CD4-positive, alpha-beta T cell treated with Interleukin-10 for 1 hour (primary cell): Measurements from ENCODE around the gene SPATA19.

Experiments used
- DNase-seq: peaks from one replicate; pipeline ENCODE4 v3.0.0-alpha.2; 2020

Gene SPATA19

DNA sequence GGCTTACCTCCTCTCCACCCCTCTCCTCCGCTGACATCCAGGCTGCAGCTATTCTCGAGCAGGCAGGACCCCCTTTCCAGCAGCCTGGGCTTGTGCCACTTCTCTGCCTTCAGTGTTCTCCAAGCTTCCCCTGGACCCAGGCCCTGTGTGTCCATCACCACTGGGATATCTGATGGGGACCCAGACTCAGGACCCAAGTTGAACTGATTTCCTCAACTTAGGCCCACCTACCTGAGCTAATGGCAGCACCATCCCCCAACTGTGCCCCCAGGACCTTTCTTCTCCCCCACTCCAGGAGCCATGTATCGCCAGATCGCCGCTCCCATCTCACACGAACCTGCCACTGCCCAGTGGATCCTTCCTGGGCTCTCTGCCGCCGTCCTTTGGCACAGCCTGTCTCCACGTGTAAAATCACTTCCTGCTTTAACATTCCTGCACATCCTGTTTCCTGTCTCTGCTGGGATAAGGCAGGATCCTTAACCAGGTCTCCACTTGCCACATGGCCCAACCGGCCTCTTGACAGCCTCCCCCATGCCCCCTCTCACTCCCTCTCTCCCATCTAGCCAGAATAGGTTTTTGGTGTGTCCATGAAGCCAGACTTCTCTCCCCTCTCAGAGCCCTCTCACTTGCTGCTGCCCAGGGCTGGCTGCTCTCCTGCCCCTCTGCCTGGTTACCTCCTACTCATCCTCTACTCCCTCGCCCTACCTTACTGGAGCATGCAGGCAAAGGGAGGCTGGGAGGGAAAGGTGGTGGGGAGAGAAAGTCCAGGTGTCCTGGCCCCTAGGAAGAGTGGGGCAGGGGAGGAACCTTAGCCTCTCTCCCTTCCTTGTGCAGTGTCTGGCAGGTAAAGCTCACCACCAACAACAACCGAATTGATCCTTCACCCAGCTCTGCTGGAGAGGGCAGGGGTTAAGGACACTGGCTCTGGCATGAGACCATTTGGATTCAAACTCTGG, 9.4 kb downstream of the SPATA19 start:
- DNase-seq = no peak

DNA sequence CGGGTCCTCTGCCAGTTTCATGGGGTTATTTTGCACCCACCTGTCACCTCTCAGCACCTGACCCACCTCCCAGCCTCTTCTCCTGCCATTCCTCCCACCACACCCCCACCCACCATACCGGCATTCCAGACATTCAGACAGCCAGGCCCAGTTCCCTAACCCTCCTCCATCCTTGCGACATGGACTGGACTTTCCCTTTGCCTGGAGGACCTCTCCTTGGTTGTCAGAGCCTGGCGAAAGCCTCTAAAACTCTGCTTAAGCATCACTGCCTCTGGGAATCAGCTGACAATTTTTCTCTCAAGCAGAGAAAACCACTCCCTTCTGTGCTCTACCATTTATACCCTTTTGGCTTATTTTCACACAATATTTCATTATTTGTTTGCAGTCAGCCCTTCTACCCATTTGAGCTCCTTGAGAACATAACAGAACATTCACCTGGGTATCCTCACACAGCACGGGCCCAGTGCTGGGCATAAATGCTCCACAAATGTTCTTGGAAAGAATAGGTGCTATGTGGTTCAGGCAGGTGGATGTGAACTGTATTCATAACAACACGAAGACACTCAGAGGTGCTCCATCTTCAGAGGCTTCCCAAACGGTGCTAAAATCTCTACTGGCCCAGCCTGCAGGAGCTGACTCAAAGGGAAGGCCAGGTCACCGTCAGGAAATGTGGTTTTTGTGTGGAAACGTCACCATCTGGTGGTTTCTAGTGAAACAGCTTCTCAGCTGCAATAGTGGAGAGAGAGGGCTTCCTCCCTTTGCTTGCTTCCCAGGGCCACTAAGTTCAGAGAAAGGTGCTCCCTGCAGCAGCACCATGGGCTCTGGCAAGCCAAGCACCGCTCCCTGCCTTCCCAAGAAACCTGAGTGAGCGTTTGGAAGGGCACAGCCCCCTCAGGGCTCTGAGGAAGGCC, 10.4 kb downstream of the SPATA19 start:
- DNase-seq = peak; percentile 34

DNA sequence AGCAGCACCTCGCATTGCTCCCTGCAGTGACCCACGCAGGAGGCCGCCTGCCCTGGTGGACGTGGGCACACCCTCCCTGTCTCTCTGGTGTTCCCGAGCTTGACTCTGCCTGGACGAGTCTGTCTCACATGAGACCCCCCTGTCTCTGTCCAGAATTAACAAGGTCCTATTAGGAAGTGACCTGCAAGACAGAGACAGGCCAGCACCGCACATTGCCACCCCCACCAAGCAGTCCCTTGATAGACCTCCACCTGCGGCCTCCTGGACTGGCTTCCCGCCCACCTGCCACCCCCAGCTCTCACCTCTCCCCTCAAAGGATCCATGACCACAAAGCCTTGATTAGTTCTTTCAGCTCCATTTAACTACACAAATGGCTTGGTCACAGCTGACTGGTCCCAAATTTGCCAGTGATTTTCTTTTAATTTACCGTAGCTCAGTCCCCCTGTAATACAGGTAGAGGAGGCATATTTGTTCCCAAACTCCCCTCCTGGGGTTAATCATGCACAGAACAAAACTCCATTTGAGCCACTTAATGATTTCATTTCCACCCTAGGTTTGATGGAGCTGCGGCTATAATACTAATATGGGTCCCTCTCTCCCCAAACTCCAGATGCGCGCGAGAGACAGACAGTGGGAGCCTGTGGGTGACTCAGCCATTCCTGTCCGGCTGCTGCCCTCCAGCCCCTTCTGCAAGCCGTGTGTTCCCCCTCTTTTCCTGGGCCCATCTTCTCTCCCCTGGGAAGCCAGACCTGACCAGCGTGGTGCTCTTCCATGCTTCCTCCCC, 11.2 kb downstream of the SPATA19 start:
- DNase-seq = no peak

DNA sequence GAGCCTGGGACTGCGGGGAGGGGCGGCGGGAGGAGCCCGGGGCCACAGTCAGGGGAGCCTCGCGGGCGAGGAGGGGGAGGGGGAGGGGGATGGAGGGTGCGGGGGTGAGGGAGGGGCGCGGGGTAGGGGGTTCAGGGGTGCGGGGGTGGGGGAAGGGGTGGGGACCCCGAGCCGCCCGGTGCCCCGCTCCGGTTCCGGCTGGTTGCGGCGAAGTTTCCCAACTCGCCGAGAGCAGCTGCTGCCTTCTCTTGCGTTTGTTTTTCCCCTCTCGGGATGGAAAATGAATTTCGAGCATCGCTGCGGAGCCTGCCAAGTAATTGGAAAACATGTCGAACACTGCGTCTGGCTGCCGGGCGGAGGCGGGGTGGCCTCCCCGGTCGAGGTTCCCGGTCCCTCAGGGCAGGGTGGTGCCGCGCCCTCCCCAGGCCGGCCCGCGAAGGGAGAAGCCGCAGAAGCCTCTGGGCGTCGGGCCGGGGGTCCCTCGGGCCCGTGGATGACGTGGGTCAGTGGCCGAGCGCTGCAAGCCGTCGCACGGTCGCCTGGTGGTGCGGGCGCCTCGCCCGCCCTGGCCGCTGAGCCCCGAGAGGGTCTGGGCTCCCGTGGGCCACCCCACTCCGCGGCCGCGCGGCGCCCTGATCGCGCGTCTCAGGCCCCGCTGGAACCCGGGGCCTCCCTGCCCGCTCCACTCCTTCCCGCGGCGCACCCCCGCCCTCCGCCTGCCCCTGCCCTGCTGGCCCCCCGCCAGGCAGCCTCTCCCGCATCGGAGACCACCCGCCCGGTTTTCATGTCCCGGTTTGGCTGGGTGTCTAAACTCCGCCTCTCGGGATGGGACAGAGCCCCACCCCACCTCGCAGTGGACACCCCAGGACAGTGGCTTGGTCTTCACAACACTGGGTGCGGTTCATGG, 12.1 kb downstream of the SPATA19 start:
- no peak for DNase-seq

DNA sequence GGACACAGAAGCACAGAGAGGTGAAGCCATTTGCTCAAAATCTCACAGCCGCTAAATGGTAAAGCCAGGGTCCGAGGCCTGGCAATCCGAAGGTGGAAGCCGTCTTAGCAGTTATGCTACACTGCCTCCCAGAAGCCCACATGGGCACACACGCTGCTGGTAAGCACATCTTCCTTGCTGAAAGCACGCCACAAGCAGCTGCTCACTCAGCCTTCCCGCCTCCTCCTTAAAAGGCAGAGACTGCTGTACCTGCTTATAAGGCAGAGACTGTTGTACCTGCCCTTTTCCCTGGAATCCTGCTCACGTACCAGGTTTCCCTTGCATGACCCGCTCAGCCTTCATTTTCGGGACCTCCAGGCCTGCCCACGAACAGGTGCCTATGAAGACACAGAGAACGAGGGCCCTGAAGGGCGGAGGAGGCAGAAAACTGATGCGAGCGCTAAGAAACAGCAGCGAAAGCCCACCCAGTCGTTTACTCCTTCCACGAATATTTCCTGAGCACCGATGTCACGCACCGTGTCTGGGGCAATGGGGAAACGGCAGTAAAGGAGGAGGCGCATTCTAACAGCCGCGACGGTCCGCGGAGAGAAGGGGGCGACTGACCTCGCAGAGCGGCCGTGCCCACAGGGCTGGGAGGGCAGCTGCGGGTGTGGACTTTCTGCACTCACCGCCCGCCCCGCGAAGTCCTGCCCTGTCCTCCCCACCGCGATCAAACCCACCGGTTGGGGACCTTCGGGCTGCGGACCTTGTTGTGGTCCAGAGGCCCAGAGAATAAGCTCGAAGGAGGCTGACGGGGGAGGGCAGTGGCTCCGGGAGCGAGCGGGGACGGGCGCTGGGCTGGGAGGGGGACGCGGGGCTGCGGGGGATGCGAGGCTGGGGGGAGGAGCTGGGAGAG, 13.0 kb downstream of the SPATA19 start:
- no peak for DNase-seq

DNA sequence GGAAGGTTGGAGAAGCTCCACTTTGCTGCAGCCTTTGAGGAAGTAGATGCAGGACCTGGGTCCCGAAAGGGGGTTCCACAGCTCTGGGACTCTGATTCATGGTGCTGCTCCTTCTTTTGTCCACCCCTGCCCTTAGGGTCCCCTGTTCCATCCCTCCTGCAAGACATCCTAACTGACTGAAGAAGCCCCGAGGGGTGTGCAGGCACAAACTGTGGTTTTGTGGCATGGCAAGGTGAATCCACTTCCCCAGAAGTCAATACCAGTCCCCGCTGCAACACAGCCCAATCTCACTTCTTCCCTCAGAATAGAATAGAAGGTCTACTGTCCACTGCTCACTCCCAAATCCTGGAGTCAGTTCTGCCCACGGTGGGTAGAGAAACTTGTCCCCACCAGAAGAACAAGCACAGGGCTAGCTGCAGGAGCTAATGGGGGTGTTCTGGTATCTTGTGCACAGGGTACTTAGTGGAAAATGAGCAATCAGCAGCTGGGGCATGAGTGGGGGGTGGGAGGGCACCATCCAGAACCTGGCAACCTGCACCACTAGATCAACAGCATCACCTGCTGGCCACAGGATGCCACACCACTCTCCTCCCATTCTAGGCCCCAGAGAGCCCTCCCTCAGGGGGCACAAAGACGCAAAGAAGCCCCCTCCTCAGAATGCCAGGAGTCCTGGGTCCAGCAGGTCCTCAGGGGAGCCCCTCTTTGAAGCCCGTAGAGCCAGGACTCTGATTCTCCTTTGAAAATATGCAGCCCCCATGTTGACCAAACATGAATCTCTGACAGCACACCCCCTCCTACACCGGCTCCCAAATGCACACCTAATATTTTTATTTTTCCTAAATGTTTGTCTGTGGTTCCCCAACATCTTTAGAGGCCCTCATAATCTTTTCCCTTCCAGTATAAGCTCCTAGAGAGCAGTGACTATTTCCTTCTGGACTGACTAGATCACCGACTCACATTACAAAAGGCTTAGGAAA, 14.1 kb downstream of the SPATA19 start:
- DNase-seq = no peak

DNA sequence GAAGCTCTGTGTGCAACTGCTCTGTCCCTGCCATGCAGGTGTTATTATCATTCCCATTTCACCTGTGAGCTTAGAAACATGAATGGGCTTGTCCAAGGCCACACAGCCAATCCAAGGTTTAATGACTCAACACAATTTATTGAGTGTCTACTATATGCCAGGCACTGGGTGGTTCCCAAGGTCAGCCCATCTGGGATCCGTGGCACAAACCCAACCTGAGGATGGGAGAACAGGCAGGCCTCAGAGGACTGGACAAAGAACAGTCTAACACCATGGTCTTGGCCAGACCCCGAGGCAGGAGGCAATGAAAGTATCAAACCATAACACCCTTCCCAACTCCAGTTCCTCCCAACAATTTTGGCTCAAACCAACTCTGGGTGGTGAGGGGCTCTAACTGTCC, 15.7 kb downstream of the SPATA19 start:
- DNase-seq = no peak

DNA sequence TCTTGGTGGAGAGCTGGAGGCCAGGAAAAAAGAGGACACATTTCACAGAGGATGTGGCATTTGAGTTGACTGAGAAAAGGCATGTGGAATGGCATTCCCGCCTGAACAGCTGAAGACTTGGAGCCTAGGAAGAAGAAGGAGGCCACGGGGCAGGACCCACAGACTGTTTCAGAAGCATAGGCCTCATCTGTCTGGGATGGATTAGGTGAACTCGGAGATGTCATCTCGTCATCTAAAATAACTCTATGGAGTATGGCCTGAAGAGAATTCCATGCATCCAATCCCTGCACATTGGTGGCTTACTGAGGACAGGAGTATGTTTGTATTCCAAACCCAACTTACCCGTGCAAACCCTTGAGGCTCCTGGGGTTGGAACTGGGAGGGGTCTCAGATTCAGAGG, 16.4 kb downstream of the SPATA19 start:
- no peak for DNase-seq

DNA sequence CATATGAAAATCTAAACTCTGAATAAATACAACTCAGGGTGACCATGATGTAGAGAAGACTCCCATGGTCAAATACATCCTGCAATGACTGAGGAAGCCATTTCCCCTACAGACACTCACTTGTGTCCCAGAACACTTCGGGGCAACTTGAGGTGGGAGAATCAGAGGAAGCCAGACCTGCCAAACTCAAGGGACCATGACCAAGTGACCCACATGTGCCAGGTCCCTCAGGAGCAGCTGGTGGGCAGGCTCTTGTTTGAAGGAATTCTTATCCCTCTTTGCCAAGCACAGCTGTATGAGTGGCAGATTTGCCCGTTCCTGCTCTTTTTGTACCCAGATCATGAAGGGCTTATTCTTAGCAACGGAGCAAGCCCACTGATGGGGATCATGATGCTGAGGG, 17.8 kb downstream of the SPATA19 start:
- DNase-seq = no peak

DNA sequence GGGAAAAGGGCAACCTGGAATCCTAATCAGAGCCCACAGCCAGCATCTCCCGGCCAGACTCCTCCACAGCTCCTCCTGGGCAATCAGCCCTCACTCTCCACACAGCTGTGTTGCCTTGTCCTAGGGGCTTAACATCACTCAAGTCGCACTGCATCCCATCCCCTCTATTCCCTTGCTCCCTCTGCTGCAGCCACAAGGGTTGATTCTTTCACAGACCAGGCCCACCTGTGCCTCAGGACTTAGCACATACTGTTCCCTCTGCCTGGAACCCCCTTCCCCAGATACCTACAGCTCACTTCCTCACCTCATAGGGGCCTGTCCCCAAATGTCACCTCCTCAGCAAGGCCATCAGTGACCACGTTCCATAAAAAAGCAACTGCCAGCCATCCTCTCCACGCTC, 18.4 kb downstream of the SPATA19 start:
- DNase-seq = no peak

DNA sequence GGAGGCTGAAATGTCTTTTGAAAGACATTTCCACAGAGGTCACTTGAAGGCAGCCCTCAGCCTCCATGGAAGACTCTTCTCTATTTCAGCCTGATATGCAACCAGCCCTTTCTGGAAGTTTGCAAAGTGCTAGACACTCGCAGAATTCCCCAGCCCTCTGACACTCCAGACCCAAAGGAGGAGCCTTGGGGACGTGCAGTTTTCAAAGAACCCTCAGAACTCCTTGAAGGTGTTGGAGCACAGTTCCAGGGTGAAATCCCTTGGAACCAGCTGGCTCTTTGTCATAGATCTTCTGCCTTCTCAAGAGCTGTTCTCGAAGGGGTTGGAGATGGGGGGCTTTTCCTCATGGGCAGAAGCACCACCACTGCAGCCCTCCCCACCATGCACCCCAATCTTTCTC, 19.6 kb downstream of the SPATA19 start:
- DNase-seq = no peak

DNA sequence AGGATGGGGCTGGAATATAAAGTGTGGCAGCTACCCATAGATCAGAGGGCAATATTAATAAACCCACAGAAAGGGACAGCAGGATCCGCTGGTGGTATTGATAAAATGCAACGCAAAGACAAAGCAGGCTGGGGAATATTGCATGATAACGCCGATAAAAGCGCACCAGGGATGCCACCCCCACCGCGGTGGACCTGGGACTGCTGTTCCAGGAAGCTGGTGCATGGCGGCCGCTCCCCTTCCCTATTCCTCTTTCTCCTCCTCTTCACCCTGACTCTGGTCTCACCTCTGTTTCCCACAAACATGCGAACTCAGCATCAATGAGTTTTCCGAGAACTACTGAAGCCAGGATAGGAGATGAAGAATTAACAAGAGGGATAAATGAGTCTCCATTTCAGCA, 20.2 kb downstream of the SPATA19 start:
- no peak for DNase-seq

DNA sequence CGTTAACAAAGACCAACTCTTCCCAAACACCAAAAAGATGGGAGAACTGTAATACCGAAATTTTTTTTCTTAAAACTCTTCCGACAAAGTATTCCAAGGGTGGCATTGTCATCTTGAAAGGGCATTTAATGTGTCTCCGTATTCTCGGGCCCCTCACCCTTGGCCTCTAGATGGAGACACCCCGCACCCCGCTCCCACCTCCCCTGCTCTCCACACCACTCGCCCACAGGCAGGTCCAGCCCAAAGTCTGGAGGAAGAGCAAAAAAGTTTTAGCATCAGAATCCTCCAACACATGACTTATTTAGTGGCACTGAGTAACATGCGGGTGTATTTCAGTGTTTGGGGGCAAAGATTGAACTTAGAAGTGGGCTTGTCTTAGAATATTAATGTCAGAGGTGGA, 20.7 kb downstream of the SPATA19 start:
- no peak for DNase-seq

DNA sequence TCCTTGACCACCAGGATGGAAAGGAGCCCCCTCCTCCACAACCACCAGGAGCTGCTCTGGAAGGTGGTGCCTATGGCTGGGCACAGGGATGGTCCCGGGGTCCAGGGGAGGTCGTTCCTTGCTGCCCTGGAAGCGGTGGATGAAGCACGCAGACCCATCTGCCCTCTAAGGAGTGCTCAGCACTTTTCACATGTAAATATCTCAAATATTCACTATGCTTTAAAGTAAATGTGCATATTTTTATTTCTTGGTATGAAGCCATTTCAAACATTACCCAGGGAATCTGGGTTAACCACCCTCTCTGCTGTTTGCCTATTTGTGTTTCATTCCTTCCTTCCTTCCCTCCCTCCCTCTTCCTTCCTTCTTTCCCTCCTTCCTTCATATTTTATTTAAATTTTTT, 21.7 kb downstream of the SPATA19 start:
- no peak for DNase-seq

DNA sequence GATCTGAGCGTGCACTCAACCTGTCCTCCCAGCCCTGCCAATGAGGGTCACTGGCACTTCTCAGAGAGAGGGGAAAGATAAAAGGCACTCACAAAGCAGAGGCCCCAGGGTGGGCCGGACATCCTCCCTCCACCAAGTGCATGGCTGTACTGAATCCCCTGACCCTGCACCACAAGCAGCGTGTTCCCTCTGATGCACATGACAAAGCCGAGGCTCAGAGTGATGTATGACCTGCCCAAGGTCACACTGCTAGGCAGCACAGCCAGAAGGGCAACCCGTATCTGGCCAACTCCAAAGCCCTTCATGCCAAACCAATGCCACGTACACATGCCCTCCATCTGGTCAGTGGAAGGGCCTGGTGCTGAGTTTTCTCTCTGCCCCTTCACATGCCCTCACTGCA, 22.1 kb downstream of the SPATA19 start:
- no peak for DNase-seq

DNA sequence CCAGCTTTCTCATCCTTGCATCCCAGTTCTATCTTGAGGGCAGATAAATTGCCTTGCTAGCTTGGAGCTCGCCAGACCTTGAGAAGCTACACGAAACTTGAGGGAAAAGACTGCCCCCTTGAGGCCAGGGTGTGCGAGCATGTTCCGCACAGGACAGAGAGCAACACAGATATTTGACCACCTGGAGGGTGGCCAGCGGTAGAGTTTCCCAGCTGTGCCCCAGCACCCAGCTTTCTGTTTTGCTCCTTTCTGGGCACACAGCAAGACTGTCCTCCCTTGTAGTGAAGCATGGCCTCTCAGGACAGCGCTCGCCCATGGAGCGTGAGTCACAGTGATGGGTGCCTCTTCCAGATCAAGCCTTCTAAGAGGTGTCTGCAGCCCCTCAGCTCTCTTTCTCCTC, 23.5 kb downstream of the SPATA19 start:
- no peak for DNase-seq

DNA sequence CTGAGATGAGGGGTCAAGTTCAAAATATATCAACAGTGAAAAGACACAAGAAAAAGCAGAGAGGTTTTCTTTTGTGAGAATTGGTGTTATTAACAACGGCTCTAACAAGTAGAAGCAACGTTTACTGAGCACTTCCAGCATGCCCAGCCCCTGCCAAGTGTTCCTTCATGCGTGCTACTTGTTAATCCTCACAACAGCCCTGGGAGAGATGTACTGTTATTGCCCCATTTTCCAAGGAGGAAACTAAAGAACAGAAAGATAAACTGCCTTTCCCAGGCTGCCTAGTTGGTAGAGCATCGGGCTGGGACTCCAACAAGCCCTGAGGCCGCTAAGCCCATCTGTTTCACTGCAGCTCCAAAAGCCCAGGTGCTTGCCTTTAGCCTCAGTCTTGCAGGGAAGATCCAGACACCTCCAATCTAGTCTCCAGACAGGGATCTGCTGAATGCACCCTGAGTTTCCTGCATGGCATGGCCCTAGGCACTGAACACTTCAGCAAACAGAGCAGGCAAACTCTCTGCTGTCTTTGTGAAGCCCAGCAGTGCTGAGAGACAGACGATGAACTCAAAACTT, 25.5 kb downstream of the SPATA19 start:
- no peak for DNase-seq

DNA sequence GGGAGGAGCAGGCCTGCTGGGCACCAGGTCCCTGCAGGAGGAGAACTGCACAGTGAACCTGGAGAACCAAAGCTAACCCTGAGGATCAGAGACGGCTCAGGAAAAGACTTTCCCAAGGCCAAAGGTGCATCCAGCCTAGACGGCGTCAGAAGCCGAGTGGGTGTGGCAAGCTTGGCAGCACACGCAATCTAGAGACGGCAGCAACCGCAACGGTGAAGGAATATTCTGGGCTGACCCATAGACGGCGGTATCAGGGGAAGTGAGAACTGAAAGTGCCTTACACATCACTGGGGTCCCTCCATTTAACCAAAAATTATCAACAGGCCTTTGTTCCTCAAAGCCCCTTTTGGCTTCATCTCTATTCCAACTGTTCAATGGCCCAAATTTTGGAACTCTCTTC, 26.2 kb downstream of the SPATA19 start:
- no peak for DNase-seq

DNA sequence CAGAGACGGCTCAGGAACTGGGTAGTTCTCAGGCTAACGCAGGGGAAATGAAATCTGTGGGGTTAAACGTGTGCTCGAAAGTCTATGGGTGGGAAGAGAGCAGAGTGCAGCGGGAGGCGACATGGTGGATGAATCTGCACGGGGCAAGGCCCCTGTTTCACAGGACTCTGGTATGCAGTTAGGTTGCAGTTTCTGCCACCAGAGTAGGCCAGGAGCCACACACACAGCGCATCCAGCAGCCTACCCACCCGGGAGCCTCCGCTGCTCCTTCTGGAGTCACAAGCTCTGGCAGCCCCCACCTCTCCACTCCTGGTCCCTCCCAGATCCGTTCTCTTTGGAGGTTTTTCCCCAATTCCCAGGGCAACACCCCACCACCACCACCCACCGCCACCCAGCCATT, 27.0 kb downstream of the SPATA19 start:
- no peak for DNase-seq
